Heart left ventricle (tissue), 16 donors: ENCODE measurements around the gene SPON2. TPM values are rescaled to one million over a fixed set of nuclear protein-coding genes. Genes with fewer than 3 reads are reported as not detected.

ENCODE experiments used
- ATAC-seq, 4 donors: fragments of 200-7000 bp; cut with Tn5 transposase; one replicate each; pipeline ENCODE4 v1.9.1; 2020 to 2022; ENCODE audit warnings: moderate library complexity in 4 of 4, mild to moderate bottlenecking in 3 of 4, moderate number of reproducible peaks in 1 of 4
- DNase-seq, 5 donors: peaks; one replicate each; pipeline ENCODE4 v3.0.0-alpha.2; 2020
- H3K27ac ChIP-seq, 12 donors: fragments of 200-600 bp; sonication (generic) in 4 of 12; one replicate each; pipeline versions ENCODE4 v1.5.0 to v1.8.0; 2016 to 2022; ENCODE audit warnings: mild to moderate bottlenecking in 2 of 12
- H3K27me3 ChIP-seq, 9 donors: fragments of 200-600 bp; sonication (generic) in 2 of 9; one replicate each; pipeline versions ENCODE4 v1.5.1 to v1.8.0; 2016 to 2022; ENCODE audit warnings: mild to moderate bottlenecking in 3 of 9
- H3K36me3 ChIP-seq, 9 donors: fragments of 200-600 bp; sonication (generic) in 2 of 9; one replicate each; pipeline versions ENCODE4 v1.5.0 to v1.8.0; 2018 to 2022; ENCODE audit warnings: mild to moderate bottlenecking in 2 of 9
- H3K4me1 ChIP-seq, 12 donors: fragments of 200-600 bp; sonication (generic) in 4 of 12; one replicate each; pipeline versions ENCODE4 v1.5.0 to v1.8.0; 2016 to 2022; ENCODE audit warnings: mild to moderate bottlenecking in 3 of 12
- H3K4me3 ChIP-seq, 12 donors: fragments of 200-600 bp; sonication (generic) in 4 of 12; one replicate each; pipeline versions ENCODE4 v1.5.0 to v1.8.0; 2017 to 2022; ENCODE audit warnings: mild to moderate bottlenecking in 9 of 12, moderate library complexity in 4 of 12
- H3K9me3 ChIP-seq, 12 donors: fragments of 200-600 bp; sonication (generic) in 4 of 12; one replicate each; pipeline versions ENCODE4 v1.5.0 to v1.8.0; 2016 to 2022; ENCODE audit warnings: mild to moderate bottlenecking in 1 of 12
- CTCF ChIP-seq, 12 donors: fragments of 200-600 bp; sonication (generic) in 4 of 12; IDR thresholded peaks; one replicate each; pipeline versions ENCODE4 v1.5.0 to v1.8.0; 2018 to 2022; ENCODE audit warnings: antibody characterized with exemption in 12 of 12, mild to moderate bottlenecking in 5 of 12
- POLR2A ChIP-seq, 2 donors: fragments of 450-650 bp; IDR thresholded peaks; one replicate each; pipeline ENCODE4 v1.6.1; 2017; ENCODE audit warnings: antibody characterized with exemption in 2 of 2, mild to moderate bottlenecking in 2 of 2, moderate library complexity in 2 of 2
- WGBS, 4 donors: extraction: QIAGEN DNeasy Blood & Tissue Kit in 2 of 4; methylation state at CpG; one replicate each; pipeline versions ENCODE4 v1.1.5 to v1.1.7; 2013 to 2018; 5-methylcytosine and 5-hydroxymethylcytosine counted together
- intact Hi-C, 10 donors: fragments of 100-400 bp; cut with DNase I; formaldehyde crosslinking; loops; one replicate each; pipeline versions ENCODE4 v1.11.1 to v1.14.2; 2022
- polyA plus RNA-seq, 2 donors: library from polyadenylated mRNA; stranded (reverse); fragments of 200-250 nt; gene quantifications; one replicate each; pipeline ENCODE4 v1.2.3, GENCODE V29; 2013
- total RNA-seq, 9 donors: library from RNA; depleted of rRNA in 2 of 9; stranded (reverse); fragments of >200 nt in 2 of 9; fragmentation: NEBNext Ultra II Directional in 3 of 9; extraction: Animal tissue kit (Norgen Biotek cat#: 25700) in 3 of 9; gene quantifications; one replicate each; pipeline versions ENCODE4 v1.1.0 to v1.2.4, GENCODE V29; 2016 to 2023
- donor health status: ischemic (EF 13 %, LVEDD 7.1; RV severe dilation, severe dysfunction).
- donor health status: healthy with polysubstance abuse.
- donor health status: DM: no; HTN: yes; CAD: no.
- donor health status: DM: no; HTN: no; CAD: no.
- donor health status: ischemic (EF 25% LVEDD 6.9; RV normal size, moderate dysfunction).
- donor health status: ischemic (EF 25% LVEDD 5.7; RV mildly dilated, moderate dysfunction).
- donor health status: healthy.
- donor health status: DM: yes; HTN: yes; CAD: no.
- donor health status: ischemic (EF 35%, LVEDD 5.7; RV mildly dilated, moderate dysfunction).
- donor health status: nonischemic (EF 11% LVEDD 7.7; RV severe dilation, severe dysfunction).
- donor health status: DM: yes; HTN: yes; CAD: no.
- donor health status: PGD.
- donor health status: ischemic (EF 29% LVEDD 5.4; RV normal size, mild dysfunction).
- donor health status: nonischemic (EF 23%, LVEDD 6.1; RV moderate dilation, normal function).

SPON2 gene
- total and polyA plus RNA-seq, 11 donors: 7.8 to 36.3 (median 13.7) TPM

- no peak for TF ChIP-seq CTCF (IDR thresholded peaks at IDR 0.05)
- no peak for TF ChIP-seq POLR2A (IDR thresholded peaks at IDR 0.05)
- Histone ChIP-seq H3K4me1 (peaks cover 0 to 17% (median 0%) of the 10 kb centered on the region in 12 donors), H3K27ac (no peak overlapping the region), H3K9me3 (no peaks in the 10 kb centered on the region), H3K36me3 (no peaks in the 10 kb centered on the region), H3K4me3 (no peak overlapping the region), H3K27me3 (peaks cover 0 to 22% (median 3%) of the 10 kb centered on the region in 9 donors)
- DNase-seq (no peak), ATAC-seq (no peak)
- 87 to 90% (median 88%) methylated on average over 1 of the region's 1 CpG for WGBS, 4 donors
- intact Hi-C loops: loop anchor here in 4 of 10 donors (5.0 to 10.0 kb wide), 3 partner anchors 122 to 485 kb away; no protein-coding TSS in a partner anchor
Measured at GRCh38 chr4:1139860-1140259, 32.5 kb downstream of the SPON2 start.

- intact Hi-C loops: loop anchor here in 3 of 10 donors (10.0 kb wide), 2 partner anchors 217 to 487 kb away; no protein-coding TSS in a partner anchor
- peaks cover 0 to 16% (median 3%) of the 10 kb centered on the region in 9 donors for H3K27me3 ChIP-seq
- H3K27ac ChIP-seq: peak overlapping the region in 1 of 12 donors; percentile 69
- 85 to 92% (median 88%) methylated on average over 2 of the region's 2 CpGs for WGBS, 4 donors
- ATAC-seq (no peak), DNase-seq (no peak)
- no peaks in the 10 kb centered on the region for H3K9me3 ChIP-seq
- H3K4me1 ChIP-seq: peaks cover 0 to 17% (median 0%) of the 10 kb centered on the region in 12 donors
- TF ChIP-seq POLR2A (IDR thresholded peaks at IDR 0.05) (no peak), CTCF (IDR thresholded peaks at IDR 0.05) (no peak)
- no peaks in the 10 kb centered on the region for H3K36me3 ChIP-seq
- peak overlapping the region in 3 of 12 donors; percentile 30 to 45 (median 40) for H3K4me3 ChIP-seq
Measured at GRCh38 chr4:1137850-1138249, 34.5 kb downstream of the SPON2 start.

- H3K27ac ChIP-seq: peak overlapping the region in 1 of 12 donors; percentile 69
- no peaks in the 10 kb centered on the region for H3K9me3 ChIP-seq
- H3K4me1 ChIP-seq: peaks cover 0 to 17% (median 0%) of the 10 kb centered on the region in 12 donors
- H3K4me3 ChIP-seq: peak overlapping the region in 5 of 12 donors; percentile 7 to 45 (median 32)
- H3K36me3 ChIP-seq: no peaks in the 10 kb centered on the region
- no peak for DNase-seq
- H3K27me3 ChIP-seq: peaks cover 0 to 14% (median 3%) of the 10 kb centered on the region in 9 donors
- 68 to 76% (median 73%) methylated on average over 8 of the region's 8 CpGs for WGBS, 4 donors
- TF ChIP-seq CTCF (IDR thresholded peaks at IDR 0.05) (no peak), POLR2A (IDR thresholded peaks at IDR 0.05) (no peak)
- no peak for ATAC-seq
- intact Hi-C loops: loop anchor here in 3 of 10 donors (10.0 kb wide), 2 partner anchors 218 to 488 kb away; no protein-coding TSS in a partner anchor
Measured at GRCh38 chr4:1137063-1137776, 35.2 kb downstream of the SPON2 start.

GRCh38 chr4:1136048-1136447 lies 36.3 kb downstream of the SPON2 start:
- no peak for TF ChIP-seq CTCF (IDR thresholded peaks at IDR 0.05)
- TF ChIP-seq POLR2A (IDR thresholded peaks at IDR 0.05): no peak
- Histone ChIP-seq H3K27me3 (peaks cover 0 to 12% (median 3%) of the 10 kb centered on the region in 9 donors), H3K4me3 (no peak overlapping the region), H3K27ac (no peak overlapping the region), H3K36me3 (no peaks in the 10 kb centered on the region), H3K4me1 (peaks cover 0 to 17% (median 0%) of the 10 kb centered on the region in 12 donors), H3K9me3 (no peaks in the 10 kb centered on the region)
- intact Hi-C loops: loop anchor here in 3 of 10 donors (10.0 kb wide), 2 partner anchors 219 to 489 kb away; no protein-coding TSS in a partner anchor
- DNase-seq (no peak), ATAC-seq (peak in 1 of 4 donors; percentile 31)
- 36 to 47% (median 39%) methylated on average over 4 of the region's 4 CpGs for WGBS, 4 donors
